ENCODE measurements around the gene ILDR2.

DNA sequence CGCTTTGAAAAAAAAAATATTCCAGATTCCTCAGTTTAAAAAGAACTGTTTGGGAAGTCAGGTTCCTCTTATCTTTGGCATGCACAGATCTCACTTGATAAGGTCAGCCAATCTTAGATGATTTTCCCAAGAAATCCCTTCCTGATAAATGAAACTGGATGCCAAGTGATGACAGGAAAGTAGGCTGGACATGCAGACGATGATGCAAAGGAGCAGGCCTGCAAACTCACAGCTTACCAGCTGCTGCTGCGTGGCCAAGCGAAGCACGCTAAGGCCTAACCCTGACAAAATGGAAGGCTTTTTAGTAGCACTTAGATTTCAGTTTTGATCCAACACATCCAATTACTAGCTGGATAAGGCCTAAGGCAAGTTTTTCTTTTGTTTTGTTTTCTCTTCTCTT is 109.4 kb downstream of the ILDR2 start:
- TF ChIP-seq MAX (IDR thresholded peaks at IDR 0.05; ENCODE audit: insufficient read depth, insufficient read length), result no peak
- TF ChIP-seq, protein P1, sequence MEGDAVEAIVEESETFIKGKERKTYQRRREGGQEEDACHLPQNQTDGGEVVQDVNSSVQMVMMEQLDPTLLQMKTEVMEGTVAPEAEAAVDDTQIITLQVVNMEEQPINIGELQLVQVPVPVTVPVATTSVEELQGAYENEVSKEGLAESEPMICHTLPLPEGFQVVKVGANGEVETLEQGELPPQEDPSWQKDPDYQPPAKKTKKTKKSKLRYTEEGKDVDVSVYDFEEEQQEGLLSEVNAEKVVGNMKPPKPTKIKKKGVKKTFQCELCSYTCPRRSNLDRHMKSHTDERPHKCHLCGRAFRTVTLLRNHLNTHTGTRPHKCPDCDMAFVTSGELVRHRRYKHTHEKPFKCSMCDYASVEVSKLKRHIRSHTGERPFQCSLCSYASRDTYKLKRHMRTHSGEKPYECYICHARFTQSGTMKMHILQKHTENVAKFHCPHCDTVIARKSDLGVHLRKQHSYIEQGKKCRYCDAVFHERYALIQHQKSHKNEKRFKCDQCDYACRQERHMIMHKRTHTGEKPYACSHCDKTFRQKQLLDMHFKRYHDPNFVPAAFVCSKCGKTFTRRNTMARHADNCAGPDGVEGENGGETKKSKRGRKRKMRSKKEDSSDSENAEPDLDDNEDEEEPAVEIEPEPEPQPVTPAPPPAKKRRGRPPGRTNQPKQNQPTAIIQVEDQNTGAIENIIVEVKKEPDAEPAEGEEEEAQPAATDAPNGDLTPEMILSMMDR (IDR thresholded peaks at IDR 0.05; ENCODE audit: extremely low read depth in 1 of 2, insufficient read depth in 1 of 2, low read depth in 1 of 2, low read length in 2 of 2), result no peak
- TF ChIP-seq POLR2A (IDR thresholded peaks at IDR 0.05; ENCODE audit: low read depth, low read length), result no peak
- TF ChIP-seq EZH2 (IDR thresholded peaks at IDR 0.05; ENCODE audit: borderline replicate concordance, low read depth, low read length, severe bottlenecking), result no peak
- TF ChIP-seq POLR2AphosphoS5 (IDR thresholded peaks at IDR 0.05; ENCODE audit: insufficient read depth, low read depth, low read length), result no peak
- no peak for TF ChIP-seq FOS (IDR thresholded peaks at IDR 0.05; ENCODE audit: borderline replicate concordance, insufficient read depth, low read length)
- TF ChIP-seq JUN (IDR thresholded peaks at IDR 0.05; ENCODE audit: borderline replicate concordance, insufficient read depth, insufficient read length, low read depth), result no peak
